Keratinocyte (primary cell): Measurements from ENCODE around the gene CSNK2A2.

Experiments used
- EZH2 ChIP-seq: IDR thresholded peaks from one replicate; pipeline ENCODE4 v1.6.1; 2012; ENCODE audit warnings: inconsistent platforms, mild to moderate bottlenecking, low read length, moderate library complexity
- TF ChIP-seq, protein P1 (sequence below), 3 experiments: IDR thresholded peaks in 1 of 3; conservative IDR thresholded peaks in 1 of 3; optimal IDR thresholded peaks in 1 of 3; 2 replicates in 2 of 3; 3 replicates in 1 of 3; pipeline versions ENCODE3 to v1.5.1; 2011; ENCODE audit warnings: low read length in 3 of 3, mild to moderate bottlenecking in 3 of 3, moderate library complexity in 2 of 3, control low read depth in 1 of 3, inconsistent platforms in 1 of 3; ENCODE audit not compliant: insufficient read depth in 2 of 3; ENCODE audit errors: extremely low read depth in 1 of 3

DNA sequence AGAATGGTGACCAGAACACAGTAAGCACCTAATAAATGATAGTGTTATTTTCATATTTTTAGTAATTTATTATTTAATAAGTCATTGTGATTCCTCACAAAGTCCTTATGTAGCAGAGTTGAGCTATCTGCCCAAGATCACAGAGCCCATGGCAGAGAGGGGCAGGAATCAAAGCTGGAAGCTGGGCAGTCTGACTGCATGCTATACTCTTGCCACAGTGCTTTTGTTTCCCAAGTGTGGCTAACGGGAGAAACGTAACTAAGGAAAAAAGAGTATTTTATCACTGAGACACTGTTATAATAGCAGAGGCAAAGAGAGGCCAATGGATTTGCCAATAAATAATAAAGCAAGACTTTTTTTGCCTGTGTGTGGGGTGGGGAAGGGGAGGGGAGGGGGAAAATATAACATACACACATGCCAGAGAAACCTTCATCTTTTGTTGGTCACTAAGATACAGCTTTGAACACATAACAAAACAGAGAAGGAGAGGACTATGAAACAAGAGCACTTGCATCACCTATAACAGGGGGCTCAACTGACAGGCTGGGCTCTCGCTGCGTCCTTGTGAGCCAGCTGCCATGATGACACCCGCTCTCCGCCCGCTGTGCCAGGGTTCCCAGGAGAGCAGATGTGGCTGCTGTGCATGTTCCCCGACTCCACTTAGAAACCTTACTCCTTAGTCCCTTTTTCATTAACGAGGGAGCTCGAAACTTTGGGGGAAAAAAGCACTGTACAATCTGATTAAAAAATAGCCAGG lies 10.1 kb downstream of the CSNK2A2 start:
- TF ChIP-seq, protein P1, sequence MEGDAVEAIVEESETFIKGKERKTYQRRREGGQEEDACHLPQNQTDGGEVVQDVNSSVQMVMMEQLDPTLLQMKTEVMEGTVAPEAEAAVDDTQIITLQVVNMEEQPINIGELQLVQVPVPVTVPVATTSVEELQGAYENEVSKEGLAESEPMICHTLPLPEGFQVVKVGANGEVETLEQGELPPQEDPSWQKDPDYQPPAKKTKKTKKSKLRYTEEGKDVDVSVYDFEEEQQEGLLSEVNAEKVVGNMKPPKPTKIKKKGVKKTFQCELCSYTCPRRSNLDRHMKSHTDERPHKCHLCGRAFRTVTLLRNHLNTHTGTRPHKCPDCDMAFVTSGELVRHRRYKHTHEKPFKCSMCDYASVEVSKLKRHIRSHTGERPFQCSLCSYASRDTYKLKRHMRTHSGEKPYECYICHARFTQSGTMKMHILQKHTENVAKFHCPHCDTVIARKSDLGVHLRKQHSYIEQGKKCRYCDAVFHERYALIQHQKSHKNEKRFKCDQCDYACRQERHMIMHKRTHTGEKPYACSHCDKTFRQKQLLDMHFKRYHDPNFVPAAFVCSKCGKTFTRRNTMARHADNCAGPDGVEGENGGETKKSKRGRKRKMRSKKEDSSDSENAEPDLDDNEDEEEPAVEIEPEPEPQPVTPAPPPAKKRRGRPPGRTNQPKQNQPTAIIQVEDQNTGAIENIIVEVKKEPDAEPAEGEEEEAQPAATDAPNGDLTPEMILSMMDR (optimal IDR thresholded peaks at IDR 0.05 in 1 of 3, IDR thresholded peaks at IDR 0.05 in 1 of 3, conservative IDR thresholded peaks at IDR 0.05 in 1 of 3; ENCODE audit: extremely low read depth in 1 of 3, insufficient read depth in 2 of 3, low read length in 3 of 3): no peak
- TF ChIP-seq EZH2: no peak
